ENCODE results near the gene CREB3L1.

The CREB3L1 gene

DNA sequence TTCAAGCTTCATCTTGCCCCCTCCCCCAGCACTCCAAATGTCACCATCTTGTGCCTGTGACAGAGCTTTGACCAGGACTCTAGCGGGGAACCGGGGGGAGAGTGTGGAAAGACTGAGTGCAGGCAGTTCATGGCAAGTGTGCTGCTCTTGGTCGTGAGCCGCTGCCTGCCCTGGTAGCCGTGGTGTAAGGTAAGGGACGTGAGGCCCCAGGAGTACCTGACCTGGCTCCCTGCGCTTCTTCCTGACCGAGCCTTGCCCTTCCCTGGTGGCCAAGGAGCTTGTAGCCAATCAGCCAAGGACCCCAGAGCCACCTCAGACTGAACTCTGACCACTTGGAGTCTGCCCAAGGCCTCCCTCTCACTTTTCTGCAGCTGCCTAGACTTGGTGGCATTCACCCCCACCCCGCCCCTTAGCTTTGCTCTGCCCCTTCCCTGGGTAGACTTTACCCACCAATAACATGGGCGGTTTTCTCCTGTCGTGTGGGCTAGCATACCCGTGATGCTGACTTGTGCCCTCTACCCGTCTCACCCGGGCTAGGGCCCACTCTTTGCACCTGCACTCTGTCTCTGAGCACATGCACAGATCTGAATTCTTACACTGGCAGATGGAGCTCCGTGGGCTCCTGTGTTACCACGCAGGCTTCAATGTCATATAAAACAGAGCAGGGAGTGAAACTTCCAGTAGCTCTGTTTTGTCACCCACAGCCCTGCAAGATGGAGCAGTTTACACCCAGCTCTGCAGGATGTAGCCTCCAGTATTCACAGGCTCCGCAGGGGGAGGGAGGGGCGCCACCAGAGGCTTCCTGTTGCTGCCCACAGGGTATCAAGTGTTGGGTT, 71.3 kb downstream of the CREB3L1 start:
- no peak for DNase-seq (ENCODE audit: low read depth in 2 of 2)

DNA sequence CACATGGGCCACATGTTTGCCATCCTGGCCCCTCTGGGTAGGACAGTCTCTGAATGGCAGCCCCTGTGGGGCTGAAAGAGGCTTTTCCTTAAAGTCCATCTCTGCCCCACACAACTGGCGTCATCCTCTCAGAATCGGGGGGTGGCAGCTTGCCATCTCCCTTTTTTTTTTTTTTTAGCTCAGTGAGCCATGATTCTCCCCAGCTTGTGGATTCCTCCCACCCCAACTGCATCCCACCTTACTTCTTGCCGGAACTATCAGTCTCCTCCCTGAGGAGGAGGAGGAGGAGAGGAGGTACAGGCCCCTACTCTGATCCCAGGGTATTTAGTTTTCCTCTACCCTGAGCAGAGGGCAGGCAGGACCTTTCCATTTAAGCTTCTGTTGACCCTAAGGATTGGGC, 73.2 kb downstream of the CREB3L1 start:
- TF ChIP-seq, protein P1, sequence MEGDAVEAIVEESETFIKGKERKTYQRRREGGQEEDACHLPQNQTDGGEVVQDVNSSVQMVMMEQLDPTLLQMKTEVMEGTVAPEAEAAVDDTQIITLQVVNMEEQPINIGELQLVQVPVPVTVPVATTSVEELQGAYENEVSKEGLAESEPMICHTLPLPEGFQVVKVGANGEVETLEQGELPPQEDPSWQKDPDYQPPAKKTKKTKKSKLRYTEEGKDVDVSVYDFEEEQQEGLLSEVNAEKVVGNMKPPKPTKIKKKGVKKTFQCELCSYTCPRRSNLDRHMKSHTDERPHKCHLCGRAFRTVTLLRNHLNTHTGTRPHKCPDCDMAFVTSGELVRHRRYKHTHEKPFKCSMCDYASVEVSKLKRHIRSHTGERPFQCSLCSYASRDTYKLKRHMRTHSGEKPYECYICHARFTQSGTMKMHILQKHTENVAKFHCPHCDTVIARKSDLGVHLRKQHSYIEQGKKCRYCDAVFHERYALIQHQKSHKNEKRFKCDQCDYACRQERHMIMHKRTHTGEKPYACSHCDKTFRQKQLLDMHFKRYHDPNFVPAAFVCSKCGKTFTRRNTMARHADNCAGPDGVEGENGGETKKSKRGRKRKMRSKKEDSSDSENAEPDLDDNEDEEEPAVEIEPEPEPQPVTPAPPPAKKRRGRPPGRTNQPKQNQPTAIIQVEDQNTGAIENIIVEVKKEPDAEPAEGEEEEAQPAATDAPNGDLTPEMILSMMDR (IDR thresholded peaks at IDR 0.05; ENCODE audit: low read depth, low read length): no peak
- DNase-seq (ENCODE audit: low read depth in 2 of 2): no peak
- no peak overlapping the region for H3K4me3 ChIP-seq (replicated peaks in 1 of 2; ENCODE audit: low read depth in 2 of 2, low read length in 2 of 2)

More for the DNA sequence above, 71.3 kb downstream of the CREB3L1 start:
- H3K4me3 ChIP-seq (replicated peaks in 1 of 2; ENCODE audit: low read depth in 2 of 2, low read length in 2 of 2): peak overlapping the region; percentile 93 to 96
- TF ChIP-seq, protein P1 (IDR thresholded peaks at IDR 0.05; ENCODE audit: low read depth, low read length): no peak

DNA sequence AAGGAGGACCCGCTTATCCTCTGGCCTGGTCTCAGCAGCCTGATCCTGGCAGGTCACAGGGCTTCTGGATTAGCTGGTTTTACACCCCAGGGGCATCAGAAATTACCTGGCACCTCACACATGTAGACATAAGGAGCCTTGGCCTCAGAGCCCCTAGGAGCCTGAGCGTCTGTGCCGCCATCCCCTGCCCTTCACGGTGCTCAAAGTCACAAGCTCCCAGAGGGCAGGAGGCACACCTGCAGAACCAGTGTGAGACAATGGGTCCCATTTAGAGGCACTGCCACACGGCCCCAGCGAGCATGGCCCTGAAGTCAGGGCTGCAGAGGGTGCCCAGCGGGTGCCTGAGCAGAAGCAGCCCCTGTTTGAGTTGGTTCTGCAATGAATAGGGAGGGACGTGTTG, 73.7 kb downstream of the CREB3L1 start:
- TF ChIP-seq, protein P1 (IDR thresholded peaks at IDR 0.05; ENCODE audit: low read depth, low read length): no peak
- no peak overlapping the region for H3K4me3 ChIP-seq (replicated peaks in 1 of 2; ENCODE audit: low read depth in 2 of 2, low read length in 2 of 2)
- DNase-seq (ENCODE audit: low read depth in 2 of 2): no peak

DNA sequence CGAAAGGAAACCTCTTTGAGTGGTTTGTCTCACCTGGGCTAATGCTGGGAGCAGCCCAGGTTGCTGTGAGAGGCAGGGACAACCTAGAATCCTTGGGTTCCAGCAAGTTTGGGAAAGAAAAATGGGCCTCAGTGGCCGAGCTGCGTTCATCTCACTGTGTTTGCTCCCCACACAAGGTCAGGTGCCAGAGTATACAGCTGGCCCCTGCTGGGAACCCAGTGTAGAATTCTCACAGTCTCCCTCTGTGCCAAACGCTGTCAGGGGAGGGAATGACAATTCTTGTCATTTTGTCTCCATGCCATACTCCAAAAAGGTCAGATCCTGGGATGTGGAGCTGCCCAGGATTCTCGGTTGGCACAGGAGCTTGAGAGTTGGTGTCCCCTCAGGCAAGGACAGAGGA, 74.1 kb downstream of the CREB3L1 start:
- TF ChIP-seq, protein P1 (IDR thresholded peaks at IDR 0.05; ENCODE audit: low read depth, low read length): no peak
- no peak for DNase-seq (ENCODE audit: low read depth in 2 of 2)
- H3K4me3 ChIP-seq (replicated peaks in 1 of 2; ENCODE audit: low read depth in 2 of 2, low read length in 2 of 2): no peak overlapping the region

DNA sequence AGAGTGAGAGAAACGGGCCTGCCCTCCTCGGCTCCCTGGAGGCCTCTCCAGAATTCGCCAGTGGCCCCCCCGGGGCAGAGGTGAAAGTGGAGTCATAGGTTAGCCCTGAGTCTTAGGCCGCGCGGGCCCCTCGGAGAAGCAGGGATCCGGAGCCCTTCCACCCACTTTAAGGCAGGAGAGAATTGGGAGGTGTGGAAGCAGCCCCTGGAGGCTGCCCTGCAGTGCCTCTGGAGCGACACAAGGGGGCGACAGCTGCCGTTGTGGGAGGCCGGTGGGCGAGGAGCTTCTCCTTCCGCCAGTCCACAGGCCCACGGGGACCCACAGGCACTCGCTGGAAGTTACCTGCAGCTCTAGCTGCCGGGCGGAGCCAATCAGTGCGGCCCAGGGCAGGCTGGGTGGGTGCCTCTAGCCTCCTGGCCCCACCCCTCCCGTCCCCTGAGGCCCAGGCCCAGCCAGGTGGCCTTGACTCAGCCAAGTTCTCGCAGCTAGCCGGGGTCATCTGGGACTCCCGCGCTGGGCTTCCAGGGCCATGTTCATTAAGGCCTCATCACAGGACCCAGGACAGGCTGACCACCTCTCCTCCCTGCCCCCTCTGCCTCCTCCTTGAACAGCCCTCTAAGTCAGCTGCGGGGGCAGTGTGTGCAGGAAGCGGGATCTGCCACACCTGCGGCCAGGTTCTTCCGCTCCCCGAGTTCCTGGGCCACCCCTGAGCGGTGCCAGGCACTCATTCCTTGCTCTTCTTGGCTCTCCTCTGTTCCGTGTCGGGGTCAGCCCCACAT, 74.8 kb downstream of the CREB3L1 start:
- no peak overlapping the region for H3K4me3 ChIP-seq (replicated peaks in 1 of 2; ENCODE audit: low read depth in 2 of 2, low read length in 2 of 2)
- TF ChIP-seq, protein P1 (IDR thresholded peaks at IDR 0.05; ENCODE audit: low read depth, low read length): peak; percentile 96
- peak; percentile 58 to 60 for DNase-seq (ENCODE audit: low read depth in 2 of 2)

DNA sequence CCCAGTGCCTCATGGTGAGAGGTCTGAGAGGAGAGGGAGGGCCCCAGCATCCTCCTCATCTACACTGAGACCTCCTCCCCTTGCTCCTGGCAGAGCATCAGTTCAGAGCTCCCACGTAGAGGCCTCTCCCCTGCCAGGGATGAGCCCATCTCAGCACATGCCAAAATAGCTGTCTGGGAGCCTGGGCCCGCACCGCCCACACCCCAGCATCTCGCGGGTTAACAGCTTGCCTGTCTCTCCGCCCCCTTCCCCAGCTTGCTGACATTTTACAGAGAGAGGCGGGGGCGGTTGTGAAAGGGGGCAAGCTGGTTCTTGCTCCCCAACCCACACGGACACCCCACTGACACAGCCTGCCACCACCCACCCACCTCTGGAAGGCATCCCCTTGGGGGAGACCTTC, 76.2 kb downstream of the CREB3L1 start:
- TF ChIP-seq, protein P1 (IDR thresholded peaks at IDR 0.05; ENCODE audit: low read depth, low read length): no peak
- H3K4me3 ChIP-seq (replicated peaks in 1 of 2; ENCODE audit: low read depth in 2 of 2, low read length in 2 of 2): no peak overlapping the region
- no peak for DNase-seq (ENCODE audit: low read depth in 2 of 2)
